NK-92 (cell line): Measurements from ENCODE around the gene RGS3.

Experiments
- DNase-seq: peaks from one replicate; lab custom pipeline; 2025; ENCODE audit not compliant: unreplicated experiment; lab: John Stamatoyannopoulos, UW

RGS3 gene

DNA sequence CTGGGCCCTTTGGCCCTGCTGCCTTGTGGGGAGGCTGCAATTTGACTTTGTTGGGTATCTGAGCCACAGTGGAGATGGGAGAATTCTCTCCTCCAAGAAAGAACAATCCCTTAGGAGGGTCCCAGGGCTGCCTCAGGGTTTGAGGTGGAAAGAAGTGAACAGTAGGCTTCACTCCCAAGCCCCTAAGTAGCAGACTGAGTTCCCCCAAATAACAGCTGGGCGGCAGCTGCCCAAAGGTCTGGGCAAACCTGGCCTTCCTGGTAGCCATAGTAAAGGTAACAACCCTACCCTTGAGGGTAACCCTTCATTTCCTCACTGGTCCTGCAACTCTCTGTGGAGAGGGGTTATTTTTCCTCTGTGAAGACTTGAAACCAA lies 746 bp downstream of the RGS3 start:
- DNase-seq, result no peak

DNA sequence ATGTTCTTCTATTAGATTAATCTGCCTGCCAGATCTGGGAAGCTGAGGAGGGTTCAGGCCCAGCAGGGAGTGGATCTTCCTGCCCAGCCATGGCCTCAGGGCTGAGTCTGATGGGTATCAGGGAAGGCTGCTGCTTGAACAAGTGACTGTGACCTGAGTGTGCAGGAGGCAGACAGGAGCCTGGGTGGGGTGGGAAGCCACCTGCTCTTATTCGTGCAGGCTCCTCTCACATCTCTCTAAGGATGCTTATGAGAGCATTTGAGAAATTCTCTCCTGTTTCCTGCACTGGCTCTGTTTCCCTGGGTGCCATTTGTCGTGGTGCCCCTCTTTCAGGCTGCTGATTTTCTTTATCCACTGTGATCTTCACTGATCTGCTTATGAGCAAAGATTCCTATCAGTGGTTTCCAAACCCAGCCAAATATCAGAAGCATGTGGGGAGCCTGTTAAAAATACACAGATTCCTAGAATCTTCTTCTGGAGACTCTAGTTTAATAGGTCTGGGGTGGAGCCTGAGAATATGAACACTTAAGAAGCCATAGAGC lies 2.1 kb downstream of the RGS3 start:
- DNase-seq, result no peak

DNA sequence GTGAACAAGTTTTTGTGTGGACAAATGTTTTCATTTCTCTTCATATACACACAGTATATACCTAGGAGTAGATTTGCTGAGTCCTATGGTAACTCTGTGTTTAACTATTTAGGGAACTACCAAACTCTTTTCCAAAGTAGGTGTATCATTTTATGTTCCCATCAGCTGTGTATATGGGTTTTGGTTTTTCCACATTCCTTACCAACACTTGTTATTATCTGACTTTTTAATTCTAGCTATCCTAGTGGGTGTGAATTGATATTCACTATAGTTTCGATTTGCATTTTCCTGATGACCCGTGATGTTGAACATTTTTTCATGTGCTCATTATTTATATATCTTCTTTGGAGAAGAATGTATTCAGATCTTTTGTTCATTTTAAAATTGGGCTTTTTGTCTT lies 3.7 kb downstream of the RGS3 start:
- DNase-seq, result no peak

DNA sequence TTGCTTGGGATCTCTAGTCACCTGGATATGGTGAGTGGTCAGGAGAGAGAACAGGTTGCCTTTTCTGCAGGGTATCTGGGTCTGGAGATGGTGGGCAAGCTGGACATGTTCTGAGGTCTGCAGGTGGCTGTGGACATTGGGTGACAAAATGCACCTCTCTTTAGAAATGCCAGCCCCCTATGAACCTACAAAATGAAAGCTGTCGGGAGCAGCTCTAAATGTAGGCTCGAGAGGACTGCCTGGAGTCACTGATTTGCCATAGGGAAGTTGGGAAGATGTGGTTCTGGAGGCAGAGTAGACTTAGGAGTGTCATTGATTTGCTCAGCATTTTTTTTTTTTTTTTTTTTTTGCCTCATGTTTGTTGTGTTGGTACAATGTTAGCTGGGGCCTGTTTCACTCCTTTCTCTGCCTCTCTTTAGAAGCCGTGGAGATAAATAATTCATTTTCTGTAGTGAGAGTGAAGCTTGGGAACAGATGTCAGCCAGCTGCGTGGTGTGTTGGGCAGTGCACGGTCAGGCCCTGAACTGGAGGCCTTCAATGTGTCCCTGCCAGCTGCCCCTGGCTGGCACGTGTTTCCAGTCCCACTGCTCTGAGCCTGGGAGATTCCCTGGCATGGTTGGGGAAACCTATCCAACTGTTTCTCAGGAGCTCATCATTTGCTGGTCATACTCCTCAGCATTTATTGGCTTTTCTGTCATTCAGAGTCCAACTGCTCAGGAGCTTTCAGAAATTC lies 5.4 kb downstream of the RGS3 start:
- no peak for DNase-seq

DNA sequence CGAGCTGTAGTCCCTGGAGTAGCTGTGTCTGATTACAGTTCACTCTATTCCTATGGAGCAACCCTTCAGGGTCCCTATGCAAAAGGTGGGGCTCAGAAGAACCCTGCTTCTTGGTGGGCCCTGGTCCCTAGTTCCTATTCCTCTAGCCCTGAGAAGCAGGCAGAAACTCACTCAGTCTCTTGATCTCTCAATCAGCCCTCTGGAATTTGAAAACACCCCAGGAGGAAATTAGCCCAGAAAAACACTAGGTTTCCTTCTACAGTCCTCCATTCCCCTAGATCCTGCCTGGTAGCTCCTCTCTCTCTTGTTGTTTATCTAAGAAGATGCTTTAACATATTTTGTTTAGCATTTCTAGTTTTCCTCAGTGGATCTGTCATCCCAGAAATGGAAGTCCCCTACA lies 7.6 kb downstream of the RGS3 start:
- DNase-seq, result no peak

DNA sequence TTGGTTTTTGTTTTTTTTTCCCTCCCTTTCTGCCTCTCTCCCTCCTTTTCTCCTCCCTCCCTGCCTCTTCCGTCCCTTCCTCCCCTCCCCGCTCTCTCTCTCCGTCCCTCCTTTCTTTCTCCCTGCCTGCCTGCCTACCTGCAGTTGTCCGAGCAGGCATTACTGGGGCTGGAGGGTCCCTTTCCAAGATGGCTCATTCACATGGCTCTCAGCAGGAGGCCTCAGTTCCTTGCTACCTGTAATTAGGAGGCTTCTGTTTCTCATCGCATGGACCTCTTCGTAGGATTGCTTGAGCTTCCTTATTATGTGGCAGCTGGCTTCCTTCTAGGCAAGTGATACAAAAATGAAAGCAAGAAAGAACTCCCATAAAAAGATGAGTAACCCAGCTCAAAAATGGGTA lies 8.0 kb downstream of the RGS3 start:
- no peak for DNase-seq

DNA sequence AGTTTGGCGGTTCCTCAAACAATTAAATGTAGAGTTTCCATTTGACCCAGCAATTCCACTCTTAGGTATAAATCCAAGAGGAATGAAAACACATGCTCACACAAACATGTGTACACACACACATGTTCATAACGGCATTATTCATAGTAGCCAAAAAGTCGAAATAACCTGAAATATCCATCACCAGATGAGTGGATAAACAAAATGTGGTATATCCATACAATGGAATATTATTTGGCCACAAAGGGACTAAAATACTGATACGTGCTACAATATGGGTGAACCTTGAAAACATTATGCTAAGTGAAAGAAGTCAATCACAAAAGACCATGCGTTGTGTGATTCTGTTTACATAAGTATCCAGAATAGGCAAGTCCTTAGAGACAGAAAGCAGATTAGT lies 8.7 kb downstream of the RGS3 start:
- no peak for DNase-seq

DNA sequence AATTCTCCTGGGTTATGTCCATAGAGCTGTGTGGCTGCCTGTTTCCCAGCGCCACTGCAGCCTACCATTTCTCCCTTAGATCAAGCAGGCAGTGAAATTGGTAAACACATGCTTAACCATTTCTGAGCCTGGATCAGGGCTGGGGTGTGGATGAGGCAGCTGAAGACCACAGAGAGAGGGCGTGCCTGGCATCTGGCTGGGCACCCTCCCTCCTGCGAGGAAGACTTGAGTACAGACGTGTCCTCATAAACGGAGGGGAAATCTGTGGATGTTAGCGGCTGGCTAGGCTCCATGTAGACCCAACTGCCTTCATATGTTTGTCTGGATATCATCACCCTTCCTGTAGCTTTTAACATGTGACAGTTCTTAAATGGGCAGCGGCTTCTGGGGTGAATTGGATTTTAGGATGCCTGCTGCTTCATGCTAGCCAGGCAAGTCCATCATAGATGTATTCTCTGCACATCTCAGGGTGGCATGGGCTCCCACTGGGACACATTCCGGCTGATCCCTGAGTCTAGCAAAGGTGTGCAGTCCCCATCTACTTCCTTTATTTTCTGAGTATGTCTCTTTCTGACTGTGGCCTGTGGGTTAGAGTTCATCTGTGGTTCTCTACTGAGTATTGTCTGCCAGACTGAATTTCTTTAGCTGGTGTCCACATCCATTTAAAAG lies 11.0 kb downstream of the RGS3 start:
- DNase-seq, result no peak

DNA sequence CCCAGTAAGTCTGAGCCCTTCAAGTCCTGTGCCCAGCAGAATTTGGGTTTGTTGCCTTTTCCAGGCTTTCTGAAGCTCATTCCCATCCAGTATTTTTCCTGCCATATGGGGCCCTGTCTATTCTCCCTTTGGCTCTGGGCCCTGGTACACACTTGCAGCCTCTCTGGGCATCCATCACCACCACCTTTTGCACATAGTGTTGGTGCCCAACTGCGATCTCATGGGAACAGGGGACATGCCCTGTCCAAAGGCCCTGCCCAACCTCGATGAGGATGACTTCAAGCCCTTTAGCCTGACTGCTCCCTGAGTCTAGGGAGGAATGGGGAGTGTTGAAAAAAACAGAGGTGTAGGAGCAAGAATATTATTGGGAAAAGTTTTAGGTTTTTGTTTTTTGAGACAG lies 11.5 kb downstream of the RGS3 start:
- DNase-seq, result no peak

DNA sequence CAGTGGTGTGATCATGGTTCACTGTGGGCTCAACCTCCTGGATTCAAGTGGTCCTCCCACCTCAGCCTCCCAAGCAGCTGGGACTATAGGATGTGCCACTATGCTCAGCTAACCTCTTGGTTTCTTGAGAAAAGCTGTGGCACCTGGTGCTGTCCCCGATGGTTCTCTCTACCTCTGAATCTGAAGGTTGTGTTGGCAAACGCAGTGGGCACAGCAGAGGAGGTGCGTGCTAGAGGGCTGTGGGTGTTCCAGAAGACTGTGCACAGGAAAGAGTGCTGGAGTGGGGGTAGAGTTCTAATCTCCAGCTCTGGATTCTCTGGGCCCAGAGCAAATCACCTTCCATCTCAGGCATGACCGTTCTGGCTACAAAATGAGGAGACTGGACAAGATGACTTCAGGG lies 12.5 kb downstream of the RGS3 start:
- DNase-seq, result no peak

DNA sequence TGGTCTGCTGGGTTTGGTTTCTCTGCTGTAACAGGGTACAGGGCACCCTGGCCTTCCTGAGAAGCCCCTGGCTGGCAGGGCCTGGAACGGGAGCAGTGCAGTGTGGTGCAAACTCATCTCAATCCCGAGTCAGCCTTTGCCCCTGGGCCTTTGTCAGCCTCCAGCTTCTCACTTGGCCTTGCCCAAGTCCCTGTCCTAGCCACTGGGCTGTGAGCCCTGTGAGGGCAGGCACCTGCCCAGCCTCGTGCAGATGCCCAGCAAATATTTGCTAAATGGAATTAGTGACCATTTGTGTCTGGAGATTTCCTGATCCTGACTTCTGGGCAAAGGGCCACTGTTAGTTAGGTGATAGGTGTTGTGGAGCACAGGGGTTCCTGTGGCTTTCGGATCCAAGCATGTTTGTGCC lies 13.0 kb downstream of the RGS3 start:
- no peak for DNase-seq

DNA sequence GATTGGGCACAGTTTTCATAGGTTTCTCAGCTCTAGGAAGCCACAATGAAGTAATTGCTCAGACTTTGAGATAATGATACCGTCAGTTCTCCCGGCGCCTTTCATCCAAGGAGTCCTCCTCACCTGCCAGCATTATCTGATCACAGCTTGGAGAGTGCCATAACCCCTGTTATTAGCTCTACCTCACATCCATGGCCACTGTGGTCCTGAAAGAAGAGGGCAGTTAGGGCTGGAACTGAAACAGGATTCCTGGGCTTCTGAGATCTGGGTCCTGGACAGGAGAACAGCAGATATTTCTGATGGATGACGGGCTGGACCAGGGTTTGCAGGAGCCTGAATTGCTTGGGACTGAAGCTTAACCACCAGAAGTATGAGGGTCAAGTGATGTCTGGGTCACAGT lies 13.5 kb downstream of the RGS3 start:
- no peak for DNase-seq

DNA sequence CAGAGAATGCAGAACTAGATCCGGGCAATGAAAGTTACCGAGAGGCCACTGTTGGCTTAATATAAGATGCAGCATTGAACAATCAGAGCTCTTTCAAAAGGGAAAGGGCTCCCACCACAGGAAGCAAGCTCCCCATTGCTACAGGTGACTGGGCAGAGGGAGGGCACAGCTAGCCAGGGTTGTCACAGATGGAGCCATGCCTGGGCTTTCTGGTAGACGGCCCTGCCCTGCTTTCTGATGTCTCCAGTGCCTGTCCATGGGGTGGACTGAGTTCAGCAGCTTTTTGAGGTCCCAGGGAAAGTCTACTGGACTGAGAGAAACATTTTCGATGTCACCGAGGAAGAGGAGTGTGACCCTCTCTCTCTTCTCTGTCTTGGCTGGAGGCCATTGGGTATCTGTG lies 14.1 kb downstream of the RGS3 start:
- DNase-seq, result no peak

DNA sequence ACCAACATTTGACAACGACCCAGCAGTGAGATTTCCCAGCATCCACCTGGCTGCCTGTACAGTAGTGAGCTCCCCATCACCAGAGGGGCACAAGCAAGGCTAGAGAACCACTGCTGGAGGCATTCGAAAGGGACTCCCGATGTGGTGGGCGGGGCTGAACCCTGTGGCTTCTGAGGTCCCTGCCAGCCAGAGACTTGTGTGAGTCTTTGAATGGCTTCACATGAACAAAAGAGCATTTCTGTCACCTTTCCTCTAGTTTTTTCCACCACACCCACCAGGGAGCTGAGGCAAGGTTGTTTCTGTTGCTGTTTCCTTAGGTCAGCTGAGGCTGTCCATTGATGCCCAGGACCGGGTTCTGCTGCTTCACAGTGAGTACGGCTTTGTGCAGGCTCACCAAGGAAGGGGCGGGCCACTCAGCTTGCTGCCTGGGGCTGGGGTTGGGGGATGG lies 15.7 kb downstream of the RGS3 start:
- DNase-seq, result no peak

DNA sequence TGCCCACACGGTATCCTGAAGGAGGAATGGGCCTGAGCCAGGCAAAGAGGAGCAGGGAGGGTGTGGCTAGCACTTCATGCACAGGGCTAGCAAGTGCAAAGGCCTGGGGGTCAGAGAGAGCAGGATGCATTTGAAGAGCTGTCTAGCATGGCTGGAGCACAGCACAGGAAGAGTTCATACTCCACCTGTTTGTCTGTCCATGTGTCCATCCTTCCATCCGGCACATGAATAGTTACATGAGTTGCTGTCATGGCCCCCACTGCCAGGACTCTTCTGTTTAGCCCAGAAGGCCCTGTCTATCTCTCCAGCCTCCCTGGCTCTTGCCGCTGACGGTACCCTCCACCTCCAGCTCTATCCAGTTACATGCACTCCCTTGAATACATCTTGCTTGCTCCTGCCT lies 17.1 kb downstream of the RGS3 start:
- DNase-seq, result no peak

DNA sequence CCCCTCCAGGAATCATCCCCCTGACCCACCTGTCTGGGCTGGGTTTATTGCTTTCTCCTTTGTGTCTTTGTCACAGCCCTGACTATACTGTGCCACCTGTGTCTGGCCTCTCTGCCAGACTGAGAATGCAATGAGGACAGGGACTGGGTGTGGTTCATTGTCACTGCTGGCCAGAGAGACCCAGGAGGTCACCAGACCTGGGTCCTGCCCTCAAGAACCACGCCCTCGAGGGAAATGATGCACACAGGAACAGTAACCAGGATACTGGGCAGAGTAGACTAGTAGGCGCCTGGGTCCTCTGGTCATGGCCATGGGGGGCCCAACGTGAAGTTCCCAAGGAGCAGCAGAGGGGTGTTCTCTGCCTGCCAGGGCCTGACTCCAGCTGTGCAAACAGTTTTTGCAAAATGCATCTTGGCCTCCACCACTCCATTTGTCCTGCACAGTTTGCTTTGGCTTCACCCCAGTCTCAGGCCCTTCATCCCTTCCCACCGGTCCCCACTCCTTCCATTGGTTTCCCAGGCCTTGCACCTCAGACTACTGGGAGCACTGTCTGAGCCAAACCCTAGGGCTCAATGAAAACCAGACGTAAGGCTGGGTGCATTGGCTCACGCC lies 17.8 kb downstream of the RGS3 start:
- no peak for DNase-seq

DNA sequence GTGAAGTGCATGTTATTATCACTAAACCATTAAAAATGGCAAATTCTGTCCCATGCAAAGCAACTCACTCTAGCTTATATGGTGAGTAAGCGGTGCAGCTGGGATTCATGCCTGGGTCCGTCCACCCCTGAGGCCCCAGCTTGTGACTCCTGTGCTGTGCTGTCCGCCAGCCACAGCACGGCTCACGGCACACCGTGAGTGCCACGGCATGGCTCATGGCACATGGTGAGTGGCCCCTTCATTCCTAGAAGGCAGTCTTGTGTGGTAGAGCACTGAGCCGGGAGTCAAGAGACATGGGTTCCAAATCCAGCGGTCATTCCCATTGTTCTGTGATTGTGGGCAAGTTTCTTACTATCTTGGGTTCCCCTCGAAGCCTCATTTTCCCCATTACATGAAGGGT lies 18.8 kb downstream of the RGS3 start:
- DNase-seq, result no peak

DNA sequence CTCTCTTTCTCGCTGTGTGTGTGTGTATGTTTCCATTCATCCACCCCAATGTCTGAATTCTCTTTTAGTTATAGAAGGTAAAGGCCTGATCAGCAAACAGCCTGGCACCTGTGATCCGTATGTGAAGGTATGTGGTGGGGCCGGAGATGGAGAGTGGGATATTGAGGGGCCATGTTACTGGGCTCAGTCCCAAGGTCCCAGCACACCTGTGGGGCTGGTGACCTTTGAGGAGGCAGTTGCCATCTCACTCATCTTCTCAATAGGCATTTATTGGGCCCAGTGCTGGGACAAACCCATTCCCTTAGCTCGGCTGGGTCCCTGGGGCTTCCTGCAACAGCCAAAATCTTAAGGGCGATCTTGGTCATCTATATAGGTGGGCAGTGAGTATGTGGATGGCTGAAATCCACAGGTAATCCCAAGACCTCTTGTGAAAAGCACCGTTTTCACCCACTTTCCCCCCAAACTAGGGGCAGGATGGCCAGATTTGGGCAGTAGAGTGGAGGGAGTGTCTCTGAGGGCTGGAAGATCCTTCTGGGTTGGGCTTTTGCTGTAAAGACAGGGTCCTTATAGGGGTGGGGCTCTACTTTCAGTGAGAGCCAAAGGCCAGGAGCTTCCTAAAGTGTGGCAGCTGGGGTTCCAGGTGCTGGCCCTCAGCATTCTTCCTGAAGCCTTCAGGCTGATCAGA lies 19.6 kb downstream of the RGS3 start:
- no peak for DNase-seq

DNA sequence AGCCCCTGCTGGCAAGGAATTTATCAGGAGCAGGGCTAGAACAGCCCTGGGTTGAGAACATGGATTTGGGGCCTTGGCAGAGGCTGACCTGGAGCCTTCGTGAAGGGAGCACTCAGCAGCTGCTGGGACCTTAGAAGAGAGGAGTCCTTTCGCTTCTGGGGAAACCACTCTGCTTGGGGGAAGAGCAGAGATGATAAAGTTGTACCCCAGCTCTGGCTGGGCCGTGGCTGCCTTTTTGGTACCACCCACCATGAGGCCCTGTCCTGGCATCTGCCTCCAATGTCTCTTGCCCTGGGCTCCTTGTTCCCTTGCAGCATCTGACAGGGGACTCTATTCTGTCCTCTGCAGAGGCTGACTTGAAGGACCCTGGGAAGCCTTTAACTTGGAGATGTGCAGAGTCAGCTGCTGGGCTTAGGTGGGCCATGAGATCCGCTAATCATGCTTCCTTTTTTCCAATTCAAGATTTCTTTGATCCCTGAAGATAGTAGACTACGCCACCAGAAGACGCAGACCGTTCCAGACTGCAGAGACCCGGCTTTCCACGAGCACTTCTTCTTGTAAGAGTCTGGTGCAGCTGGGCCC lies 20.2 kb downstream of the RGS3 start:
- DNase-seq, result no peak

DNA sequence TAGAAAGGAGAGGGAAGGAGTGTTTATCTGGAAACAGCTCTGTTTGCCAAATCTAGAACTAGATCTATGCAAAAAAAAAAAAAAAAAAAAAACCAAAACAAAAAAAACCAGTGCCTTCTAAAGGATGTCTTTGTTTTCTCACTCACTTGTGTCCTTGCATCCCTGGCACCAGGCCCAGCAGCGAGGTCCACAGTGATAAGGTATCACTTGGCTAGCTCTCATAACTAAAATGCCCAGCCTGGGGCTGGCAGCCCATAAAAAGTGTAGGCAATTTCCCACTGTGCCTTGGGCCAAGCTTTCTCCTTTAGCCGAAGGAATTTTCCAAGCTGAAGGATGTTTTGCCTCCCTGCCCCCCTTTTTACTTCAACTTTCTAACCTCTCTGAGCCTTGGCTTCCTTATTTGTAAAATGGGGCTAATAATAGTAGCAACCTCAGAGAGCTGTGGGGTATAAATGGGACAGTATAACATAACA lies 20.8 kb downstream of the RGS3 start:
- DNase-seq, result no peak

DNA sequence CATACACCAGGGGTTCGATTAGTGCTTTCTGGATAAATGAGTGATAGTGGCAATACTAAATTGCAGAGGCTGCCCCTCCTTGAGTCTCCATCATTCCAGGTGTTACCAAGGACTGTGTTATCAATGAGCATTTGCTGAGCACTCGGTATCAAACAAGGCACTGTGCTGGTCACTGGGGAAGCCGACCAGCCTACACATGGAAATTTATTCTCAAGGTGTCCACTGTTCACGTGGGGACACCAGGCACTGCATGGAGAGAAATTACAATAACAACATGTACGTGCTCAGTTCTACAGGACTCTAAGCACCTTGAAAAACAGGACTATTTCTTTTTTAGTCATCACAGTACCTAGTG lies 22.2 kb downstream of the RGS3 start:
- no peak for DNase-seq
